Aortic smooth muscle cell (primary cell): Measurements from ENCODE around the gene USP11. TPM values are rescaled to one million over a fixed set of nuclear protein-coding genes. Genes with fewer than 3 reads are reported as not detected.

Experiments
- total RNA-seq: library from RNA; depleted of rRNA; stranded (reverse); fragments of >200 nt; gene quantifications from 2 replicates; pipeline ENCODE4 v1.2.3, GENCODE V29; 2014

The USP11 gene
- total RNA-seq, result 48.9 and 65.8 TPM in 2 replicates

DNA sequence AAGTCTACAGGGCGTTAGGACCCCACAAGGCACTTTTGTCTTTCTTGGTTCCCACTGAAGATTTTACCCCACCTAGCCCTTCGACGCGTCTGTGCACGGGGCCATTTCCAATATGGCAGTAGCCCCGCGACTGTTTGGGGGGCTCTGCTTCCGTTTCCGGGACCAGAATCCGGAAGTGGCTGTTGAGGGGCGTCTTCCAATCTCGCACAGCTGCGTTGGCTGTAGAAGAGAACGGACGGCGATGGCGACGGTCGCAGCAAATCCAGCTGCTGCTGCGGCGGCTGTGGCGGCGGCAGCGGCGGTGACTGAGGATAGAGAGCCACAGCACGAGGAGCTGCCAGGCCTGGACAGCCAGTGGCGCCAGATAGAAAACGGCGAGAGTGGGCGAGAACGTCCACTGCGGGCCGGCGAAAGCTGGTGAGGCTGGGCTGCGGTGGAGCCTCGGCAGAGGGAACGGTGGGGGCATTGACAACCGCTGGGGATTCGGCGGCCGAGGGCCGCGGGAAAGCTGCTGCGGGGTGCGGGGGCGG is at the start of gene USP11:
TSS of gene USP11 (plus strand) at position 207 of the 530 bp plus-strand sequence. CDS start at position 242, 35 bp downstream.

GRCh38 chrX:47193475-47194193 is 39.2 kb upstream of the USP11 start, which contains the start of gene UBA1:
Gene UBA1 (plus strand): TSS chrX:47193829. CDS start chrX:47198803, 4,974 bp downstream.

DNA sequence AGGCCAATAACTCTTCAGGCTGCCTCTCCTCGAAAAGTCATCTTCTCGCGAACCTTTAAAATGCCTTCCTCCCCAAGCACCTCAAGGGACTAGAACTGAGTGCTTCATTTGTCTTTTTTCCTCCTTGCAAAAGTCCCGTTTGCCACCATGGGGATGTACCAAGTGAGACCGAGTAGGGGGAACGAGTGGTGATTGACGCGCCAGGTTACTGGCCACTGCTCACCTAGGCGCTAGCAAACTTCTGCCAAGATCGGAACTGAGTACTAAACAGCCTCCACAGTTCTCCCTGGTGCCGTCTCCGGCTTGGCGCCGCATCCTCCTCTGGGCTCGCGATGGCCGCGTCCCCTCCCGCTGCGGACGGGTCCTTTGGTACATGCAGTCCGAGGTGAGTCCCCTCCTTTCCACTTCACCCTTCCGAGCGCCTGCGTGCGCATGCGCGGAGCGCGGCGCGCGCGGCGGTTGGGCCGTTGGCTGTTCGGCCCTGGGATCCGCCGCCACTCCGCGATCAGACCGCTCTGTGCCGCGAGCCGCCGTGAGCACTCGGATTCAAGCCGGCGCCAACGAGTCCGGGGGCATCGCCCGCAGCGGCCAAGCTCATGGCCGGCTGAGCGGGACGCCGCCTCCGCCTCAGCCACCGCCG is 14.4 kb upstream of the USP11 start, which contains the start of gene CDK16:
TSS of gene CDK16 (plus strand) at position 402 of the 640 bp plus-strand sequence. CDS start 4,877 bp downstream, outside the sequence.

Other genes with a start within 250 kb of the USP11 start
- gene RGN, start 154.6 kb upstream of the USP11 start, total RNA-seq, result 7.3 and 17.0 TPM in 2 replicates
- gene NDUFB11, start 88.3 kb upstream of the USP11 start, total RNA-seq, result 59.1 and 65.5 TPM in 2 replicates
- 34.8 and 41.6 TPM in 2 replicates for gene RBM10, start 87.8 kb upstream of the USP11 start, total RNA-seq
- 138 and 146 TPM in 2 replicates for gene UBA1, start 39.2 kb upstream of the USP11 start, total RNA-seq
- 66.1 and 76.2 TPM in 2 replicates for gene CDK16, start 14.3 kb upstream of the USP11 start, total RNA-seq
- 0.12 and 0.13 TPM in 2 replicates for gene ZNF157, start 137.6 kb downstream of the USP11 start, total RNA-seq